ENCODE results near the gene RHOXF1.
"Not testable (repeated sequence)": the region's sequence is repeated elsewhere in the genome, so short reads cannot be mapped to it uniquely, and the experiment has no call there.

GRCh38 chrX:120150109-120150744, 34.5 kb upstream of the RHOXF1 start:
- not testable (repeated sequence) for TF ChIP-seq CTCF (IDR thresholded peaks at IDR 0.05; ENCODE audit: low read length); EZH2 (IDR thresholded peaks at IDR 0.05; ENCODE audit: borderline replicate concordance, low read length)
